Smooth muscle cell of bladder (primary cell): ENCODE measurements around the gene NR4A2. TPM values are rescaled to one million over a fixed set of nuclear protein-coding genes. Genes with fewer than 3 reads are reported as not detected.

Experiments
- total RNA-seq: library from RNA; depleted of rRNA; stranded (reverse); fragments of >200 nt; gene quantifications from 2 replicates; pipeline ENCODE4 v1.2.3, GENCODE V29; 2014

The NR4A2 gene
- total RNA-seq = 0.09 and 1.00 TPM in 2 replicates

DNA sequence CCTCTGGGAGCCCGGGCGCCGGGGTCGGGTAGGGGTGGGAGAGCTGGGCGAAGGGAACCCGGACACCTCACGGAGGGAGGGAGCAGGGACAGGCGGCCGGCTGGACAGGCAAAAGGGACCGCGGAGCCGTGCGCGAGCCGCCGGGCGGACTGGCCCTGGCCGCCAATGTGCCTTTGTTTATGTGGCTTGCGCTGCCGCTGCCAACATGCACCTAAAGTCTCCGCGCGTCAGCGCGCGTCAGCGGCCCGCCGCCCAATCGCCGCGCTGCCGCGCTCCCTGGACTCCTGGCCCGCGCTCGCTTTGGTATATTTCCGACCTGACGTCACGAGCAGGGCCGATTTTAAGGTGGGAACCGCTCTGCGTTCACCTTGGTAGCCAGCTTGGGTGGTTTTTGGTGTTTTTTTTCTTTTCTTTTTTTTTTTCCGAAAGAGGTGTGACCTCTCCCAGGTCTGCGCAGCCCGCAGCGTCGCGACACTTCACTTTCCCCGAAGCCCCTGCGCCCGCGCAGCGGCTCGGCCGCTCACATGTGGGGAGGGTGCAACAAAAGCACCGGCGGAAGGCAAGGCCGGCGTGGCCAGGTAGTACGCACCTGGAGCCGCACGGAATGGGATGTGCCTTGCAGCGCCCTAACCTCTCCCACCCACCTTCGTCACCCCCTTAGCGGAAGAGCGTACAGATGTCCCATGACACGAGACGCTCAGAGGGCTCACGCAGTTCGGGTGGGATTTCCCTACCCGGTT is at the start of gene NR4A2:
Gene NR4A2 (minus strand): TSS at position 188 of the 740 bp plus-strand sequence. CDS start 2,535 bp downstream, outside the sequence.

Other genes with a start within 250 kb of the NR4A2 start
- gene GPD2, start 103.7 kb upstream of the NR4A2 start, total RNA-seq = 27.7 and 29.4 TPM in 2 replicates